Esophagus muscularis mucosa (tissue), 4 donors: Measurements from ENCODE around the gene RBPJ. TPM values are rescaled to one million over a fixed set of nuclear protein-coding genes. Genes with fewer than 3 reads are reported as not detected.
"Not testable (repeated sequence)": the region's sequence is repeated elsewhere in the genome, so short reads cannot be mapped to it uniquely, and the experiment has no call there.

Experiments used
- DNase-seq: peaks from one replicate; pipeline ENCODE4 v3.0.0-alpha.2; 2017; ENCODE audit errors: extremely low spot score
- H3K27ac ChIP-seq, 4 donors: fragments of 200-600 bp; sonication (generic); replicated peaks in 1 of 4; 1 replicate in 3 of 4; 2 replicates in 1 of 4; pipeline ENCODE4 v1.5.1; 2016 to 2019; ENCODE audit warnings: mild to moderate bottlenecking in 1 of 4
- H3K27me3 ChIP-seq, 4 donors: fragments of 200-600 bp; sonication (generic); one replicate each; pipeline versions ENCODE4 v1.5.1 to v1.6.0; 2016 to 2019
- H3K36me3 ChIP-seq, 4 donors: fragments of 200-600 bp; sonication (generic); one replicate each; pipeline ENCODE4 v1.5.1; 2016 to 2019
- H3K4me1 ChIP-seq, 4 donors: fragments of 200-600 bp; sonication (generic); one replicate each; pipeline ENCODE4 v1.5.1; 2016 to 2019
- H3K4me3 ChIP-seq, 4 donors: fragments of 200-600 bp; sonication (generic); 1 replicate in 2 of 4; 2 replicates in 2 of 4; pipeline ENCODE4 v1.5.1; 2016 to 2019; ENCODE audit warnings: mild to moderate bottlenecking in 4 of 4, moderate library complexity in 1 of 4
- H3K9me3 ChIP-seq, 4 donors: fragments of 200-600 bp; sonication (generic); 1 replicate in 3 of 4; 2 replicates in 1 of 4; pipeline ENCODE4 v1.5.1; 2016 to 2019
- EP300 ChIP-seq: sonication (generic); formaldehyde crosslinking; IDR thresholded peaks from one replicate; pipeline ENCODE4 v1.6.1; 2017; ENCODE audit warnings: antibody characterized with exemption
- POLR2A ChIP-seq: fragments of 450-650 bp; IDR thresholded peaks from one replicate; pipeline ENCODE4 v1.6.1; 2017; ENCODE audit warnings: antibody characterized with exemption, moderate library complexity, mild to moderate bottlenecking, low read depth
- POLR2AphosphoS5 ChIP-seq, 2 donors: sonication (generic); formaldehyde crosslinking; IDR thresholded peaks; one replicate each; pipeline ENCODE4 v1.6.1; 2017; ENCODE audit warnings: antibody characterized with exemption in 2 of 2
- WGBS: methylation state at CpG from one replicate; pipeline ENCODE4 v1.1.5; 2018; 5-methylcytosine and 5-hydroxymethylcytosine counted together
- intact Hi-C: fragments of 100-400 bp; cut with DNase I; formaldehyde crosslinking; loops from one replicate; pipeline ENCODE4 v1.15.1; 2023
- total RNA-seq, 4 donors: library from RNA; depleted of rRNA; stranded (reverse); fragments of >200 nt; gene quantifications; one replicate each; pipeline versions ENCODE4 v1.1.0 to v1.2.1, GENCODE V29; 2016
- TF ChIP-seq, protein P1 (sequence below), 3 experiments: fragments of 200-600 bp in 2 of 3; fragments of 450-650 bp in 1 of 3; sonication (generic) in 2 of 3; IDR thresholded peaks; one replicate each; pipeline ENCODE4 v1.5.1; 2017 to 2019; ENCODE audit warnings: antibody characterized with exemption in 3 of 3, mild to moderate bottlenecking in 2 of 3, moderate library complexity in 1 of 3

The RBPJ gene
- total RNA-seq, 4 donors from 2014 or later: 49.7 to 75.2 (median 60.8) TPM

DNA sequence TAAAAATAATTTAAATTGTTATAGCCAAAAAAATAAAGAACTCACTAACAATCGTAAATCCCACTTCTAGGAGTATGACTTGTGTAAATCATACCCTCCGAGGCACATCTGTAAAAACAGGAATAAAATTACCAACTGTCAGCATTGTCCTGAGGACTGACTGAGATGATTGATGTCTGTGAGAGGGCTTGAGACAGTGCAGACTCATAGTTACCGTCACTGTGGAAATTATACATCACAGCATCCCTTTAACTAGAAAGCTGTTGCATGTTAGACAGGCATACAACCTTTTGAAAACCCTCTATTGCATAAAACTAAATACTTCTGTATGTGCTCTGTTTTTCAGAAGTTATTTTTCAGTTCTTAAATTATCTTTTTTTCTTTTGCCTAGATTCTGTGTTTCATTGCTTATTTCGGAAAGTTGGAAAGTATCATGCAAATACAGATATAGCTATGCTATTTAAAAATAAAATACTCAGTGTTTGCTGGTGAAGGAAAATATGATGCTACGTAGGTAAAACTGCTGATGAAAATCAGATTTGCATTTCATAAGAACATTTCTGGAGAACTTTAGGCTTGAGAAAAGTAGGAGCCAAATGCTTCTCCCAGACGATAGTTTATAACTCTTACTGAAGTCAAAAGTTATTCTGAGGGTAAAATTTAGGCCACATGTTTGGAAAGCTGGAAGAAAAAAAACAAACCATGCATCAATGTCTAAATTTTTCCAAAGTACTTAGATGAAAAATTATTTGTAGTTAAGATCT is 13.6 kb upstream of the RBPJ start:
- no peak for DNase-seq
- 46% methylated on average over 6 of the region's 6 CpGs for WGBS
- TF ChIP-seq, protein P1, sequence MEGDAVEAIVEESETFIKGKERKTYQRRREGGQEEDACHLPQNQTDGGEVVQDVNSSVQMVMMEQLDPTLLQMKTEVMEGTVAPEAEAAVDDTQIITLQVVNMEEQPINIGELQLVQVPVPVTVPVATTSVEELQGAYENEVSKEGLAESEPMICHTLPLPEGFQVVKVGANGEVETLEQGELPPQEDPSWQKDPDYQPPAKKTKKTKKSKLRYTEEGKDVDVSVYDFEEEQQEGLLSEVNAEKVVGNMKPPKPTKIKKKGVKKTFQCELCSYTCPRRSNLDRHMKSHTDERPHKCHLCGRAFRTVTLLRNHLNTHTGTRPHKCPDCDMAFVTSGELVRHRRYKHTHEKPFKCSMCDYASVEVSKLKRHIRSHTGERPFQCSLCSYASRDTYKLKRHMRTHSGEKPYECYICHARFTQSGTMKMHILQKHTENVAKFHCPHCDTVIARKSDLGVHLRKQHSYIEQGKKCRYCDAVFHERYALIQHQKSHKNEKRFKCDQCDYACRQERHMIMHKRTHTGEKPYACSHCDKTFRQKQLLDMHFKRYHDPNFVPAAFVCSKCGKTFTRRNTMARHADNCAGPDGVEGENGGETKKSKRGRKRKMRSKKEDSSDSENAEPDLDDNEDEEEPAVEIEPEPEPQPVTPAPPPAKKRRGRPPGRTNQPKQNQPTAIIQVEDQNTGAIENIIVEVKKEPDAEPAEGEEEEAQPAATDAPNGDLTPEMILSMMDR (IDR thresholded peaks at IDR 0.05): no peak
- peak in 1 of 2 donors; percentile 31 for TF ChIP-seq POLR2AphosphoS5 (IDR thresholded peaks at IDR 0.05)
- Histone ChIP-seq H3K36me3 (no peaks in the 10 kb centered on the region), H3K9me3 (no peaks in the 10 kb centered on the region), H3K27me3 (no peaks in the 10 kb centered on the region), H3K27ac (peak overlapping the region in 1 of 4 donors; percentile 36), H3K4me1 (peaks cover 0 to 7% (median 0%) of the 10 kb centered on the region in 4 donors), H3K4me3 (no peak overlapping the region)
- intact Hi-C loops: no loop called here

DNA sequence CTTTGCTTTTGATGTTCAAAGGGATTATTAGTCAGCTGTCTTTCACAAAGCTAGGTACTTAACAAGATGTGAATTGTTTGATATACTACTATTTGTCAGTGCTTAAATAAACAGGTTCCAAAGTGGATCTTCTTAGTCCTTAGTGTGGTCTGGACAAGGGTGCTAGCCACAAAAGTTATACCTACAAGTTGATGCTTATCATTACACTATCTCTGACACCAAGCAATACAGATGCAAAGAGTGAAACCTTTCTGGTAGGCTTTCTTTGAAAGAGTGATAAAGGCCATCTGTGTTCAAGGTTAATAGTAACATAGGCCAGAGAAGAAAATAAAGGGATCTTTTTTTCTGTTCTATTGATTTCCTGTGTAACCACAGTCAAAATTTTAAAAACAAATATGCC is 12.2 kb upstream of the RBPJ start:
- no peak overlapping the region for H3K27ac ChIP-seq
- peaks cover 0 to 7% (median 0%) of the 10 kb centered on the region in 4 donors for H3K4me1 ChIP-seq
- H3K9me3 ChIP-seq: no peaks in the 10 kb centered on the region
- TF ChIP-seq, protein P1 (IDR thresholded peaks at IDR 0.05): no peak
- no peak for TF ChIP-seq EP300
- no peak for TF ChIP-seq POLR2A
- no peak for TF ChIP-seq POLR2AphosphoS5 (IDR thresholded peaks at IDR 0.05)
- no peak overlapping the region for H3K4me3 ChIP-seq
- H3K27me3 ChIP-seq: no peaks in the 10 kb centered on the region
- DNase-seq: no peak
- intact Hi-C loops: no loop called here
- H3K36me3 ChIP-seq: no peaks in the 10 kb centered on the region

DNA sequence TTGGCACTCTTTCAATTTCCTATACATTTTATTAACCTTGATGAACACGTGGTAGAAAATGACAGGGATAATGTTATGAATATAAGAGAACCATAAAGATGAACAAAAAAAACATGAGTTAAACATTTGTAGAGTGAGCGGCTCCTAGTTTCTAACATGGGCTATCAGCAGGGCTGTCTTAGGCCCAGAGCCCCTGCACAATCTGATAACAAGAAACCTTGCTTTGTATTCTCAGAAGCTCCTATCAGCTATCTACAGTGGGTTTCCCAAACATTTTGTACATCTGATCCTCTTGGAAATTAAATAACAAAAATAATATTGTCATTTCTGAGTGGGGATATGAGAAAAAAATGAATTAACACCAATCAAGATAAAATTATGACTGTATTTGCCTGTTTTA is 10.6 kb upstream of the RBPJ start:
- WGBS: 51% methylated on average over 2 of the region's 2 CpGs
- Histone ChIP-seq H3K4me3 (no peak overlapping the region), H3K9me3 (peaks cover 0 to 1% (median 0%) of the 10 kb centered on the region in 4 donors), H3K27ac (no peak overlapping the region), H3K4me1 (peaks cover 0 to 7% (median 0%) of the 10 kb centered on the region in 4 donors), H3K36me3 (no peaks in the 10 kb centered on the region), H3K27me3 (no peaks in the 10 kb centered on the region)
- no peak for DNase-seq
- intact Hi-C loops: no loop called here
- TF ChIP-seq EP300 (no peak), POLR2A (no peak)

DNA sequence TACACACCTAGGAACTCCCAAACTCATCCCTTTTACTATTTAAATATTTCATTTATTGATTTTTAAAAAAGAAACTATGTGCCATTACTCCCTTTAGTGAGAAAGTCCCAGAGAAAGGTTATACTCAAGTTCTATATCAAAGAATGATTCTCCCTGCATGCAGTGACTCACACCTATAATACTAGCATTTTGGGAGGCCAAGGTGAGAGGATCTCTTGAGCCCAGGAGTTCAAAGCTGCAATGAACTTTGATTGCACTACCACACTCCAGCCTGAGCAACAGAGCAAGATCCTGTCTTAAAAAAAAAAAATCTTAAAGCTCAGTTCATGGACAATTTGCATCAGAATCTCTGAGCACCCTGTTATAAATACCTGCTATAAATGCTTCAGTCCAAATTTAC is 9.2 kb upstream of the RBPJ start:
- Histone ChIP-seq H3K9me3 (peaks cover 0 to 7% (median 3%) of the 10 kb centered on the region in 4 donors), H3K4me1 (peaks cover 0 to 7% (median 0%) of the 10 kb centered on the region in 4 donors), H3K36me3 (no peaks in the 10 kb centered on the region), H3K27me3 (no peaks in the 10 kb centered on the region), H3K27ac (no peak overlapping the region), H3K4me3 (no peak overlapping the region)
- TF ChIP-seq POLR2A (no peak), POLR2AphosphoS5 (IDR thresholded peaks at IDR 0.05) (no peak), EP300 (no peak)
- TF ChIP-seq, protein P1 (IDR thresholded peaks at IDR 0.05): no peak
- intact Hi-C loops: no loop called here
- DNase-seq: no peak

DNA sequence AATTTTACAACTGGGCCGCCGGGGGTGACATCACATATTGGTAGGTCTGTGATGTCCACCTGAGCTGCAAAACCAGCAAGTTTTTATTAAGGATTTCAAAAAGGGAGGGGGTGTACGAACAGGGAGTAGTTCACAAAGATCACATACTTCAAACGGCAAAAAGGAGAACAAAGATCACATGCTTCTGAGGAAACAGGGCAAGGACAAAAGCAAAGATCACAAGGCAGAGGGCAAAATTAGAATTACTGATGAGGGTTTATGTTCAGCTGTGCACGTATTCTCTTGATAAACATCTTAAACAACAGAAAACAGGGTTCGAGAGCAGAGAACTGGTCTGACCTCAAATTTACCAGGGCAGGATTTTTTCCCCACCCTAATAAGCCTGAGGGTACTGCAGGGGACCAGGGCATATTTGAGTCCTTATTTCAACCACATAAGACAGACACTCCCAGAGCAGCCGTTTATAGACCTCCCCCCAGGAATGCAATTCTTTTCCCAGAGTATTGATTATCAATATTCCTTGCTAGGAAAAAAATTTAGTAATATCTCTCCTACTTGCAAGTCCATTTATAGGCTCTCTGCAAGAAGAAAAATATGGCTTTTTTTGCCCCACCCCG is 5.4 kb upstream of the RBPJ start:
- WGBS: 90% methylated on average over 8 of the region's 8 CpGs
- intact Hi-C loops: not testable (repeated sequence)

More for the DNA sequence above, 5.4 kb upstream of the RBPJ start:
- H3K36me3 ChIP-seq, H3K9me3 ChIP-seq, H3K4me1 ChIP-seq, DNase-seq, H3K27ac ChIP-seq, H3K27me3 ChIP-seq, H3K4me3 ChIP-seq: not testable (repeated sequence)
